ENCODE data around the gene NNAT. TPM values are rescaled to one million over a fixed set of nuclear protein-coding genes. Genes with fewer than 3 reads are reported as not detected.

NNAT gene
- total RNA-seq, 1 donor, result not detected

DNA sequence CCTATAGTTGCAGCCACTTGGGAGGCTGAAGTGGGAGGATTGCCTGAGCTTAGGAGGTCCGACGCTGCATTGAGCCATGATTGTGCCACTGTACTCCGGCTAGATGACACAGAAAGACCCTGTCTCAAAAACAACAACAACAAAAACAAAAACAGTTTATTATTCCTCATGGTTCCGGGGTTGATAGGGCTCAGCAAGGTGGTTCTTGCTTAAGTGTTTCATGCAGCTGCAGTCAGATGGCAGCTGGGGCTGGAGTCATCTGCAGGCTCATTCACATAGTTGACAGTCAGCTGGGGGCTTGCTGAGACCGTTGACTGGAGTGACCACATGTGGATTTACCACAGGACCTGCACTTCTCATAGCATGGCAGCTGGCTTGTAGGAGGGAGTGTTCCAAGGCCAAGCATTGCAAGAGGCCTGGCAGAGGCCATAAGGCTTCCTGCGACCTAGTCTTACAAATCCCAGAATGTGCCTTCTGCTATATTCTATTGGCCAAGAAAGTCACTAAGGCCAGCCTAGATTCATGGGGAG, 28.9 kb upstream of the NNAT start:
- no peaks in the 10 kb centered on the region for H3K9me3 ChIP-seq (ENCODE audit: low read depth, low read length)
- no peaks in the 10 kb centered on the region for H3K27me3 ChIP-seq (ENCODE audit: insufficient read depth, low read length)
- H3K4me3 ChIP-seq (ENCODE audit: low read length), result no peak overlapping the region
- no peaks in the 10 kb centered on the region for H3K4me1 ChIP-seq (ENCODE audit: insufficient read depth, low read length)

DNA sequence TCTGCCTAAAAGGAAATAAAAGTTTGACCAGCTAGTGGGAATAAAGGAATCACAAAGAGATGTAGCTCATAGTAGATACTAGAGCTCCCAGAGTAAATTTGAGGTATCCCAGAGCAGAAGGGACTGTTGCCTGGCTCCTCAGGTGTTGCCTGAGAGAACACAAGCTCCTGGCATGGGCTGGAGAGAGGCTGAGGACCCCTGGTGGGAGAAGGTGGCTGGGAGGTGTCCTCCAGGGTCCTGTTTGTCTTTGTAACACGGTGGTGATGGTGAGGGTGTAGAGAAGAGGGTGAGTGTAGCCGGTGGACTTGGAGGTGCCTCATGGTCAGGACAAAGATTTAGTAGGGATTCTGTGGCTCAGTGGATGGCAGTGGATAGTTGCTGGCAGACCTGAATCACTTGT, 28.1 kb upstream of the NNAT start:
- H3K9me3 ChIP-seq (ENCODE audit: low read depth, low read length), result no peaks in the 10 kb centered on the region

DNA sequence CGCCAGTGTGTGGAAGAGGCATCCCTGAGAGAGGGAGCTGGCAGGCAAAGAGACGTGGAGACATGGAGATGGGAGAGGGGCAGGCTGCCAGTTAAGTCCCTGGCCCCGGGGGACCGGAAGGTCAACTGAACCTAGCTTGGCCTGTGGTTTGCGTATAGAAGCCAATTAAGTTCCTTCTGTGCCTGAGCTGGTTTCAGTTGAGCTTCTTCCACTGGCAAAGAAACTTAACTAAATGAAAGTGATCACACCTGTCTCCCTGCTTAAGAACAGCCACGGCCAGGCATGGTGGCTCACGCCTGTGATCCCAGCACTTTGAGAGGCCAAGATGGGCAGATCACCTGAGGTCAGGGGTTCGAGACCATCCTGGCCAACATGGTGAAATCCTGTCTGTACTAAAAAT, 26.7 kb upstream of the NNAT start:
- no peaks in the 10 kb centered on the region for H3K9me3 ChIP-seq (ENCODE audit: low read depth, low read length)
- H3K4me3 ChIP-seq (ENCODE audit: low read length), result no peak overlapping the region
- no peaks in the 10 kb centered on the region for H3K4me1 ChIP-seq (ENCODE audit: insufficient read depth, low read length)
- H3K27me3 ChIP-seq (ENCODE audit: insufficient read depth, low read length), result no peaks in the 10 kb centered on the region

More for the DNA sequence above, 28.1 kb upstream of the NNAT start:
- no peaks in the 10 kb centered on the region for H3K4me1 ChIP-seq (ENCODE audit: insufficient read depth, low read length)
- H3K4me3 ChIP-seq (ENCODE audit: low read length), result no peak overlapping the region
- H3K27me3 ChIP-seq (ENCODE audit: insufficient read depth, low read length), result no peaks in the 10 kb centered on the region

DNA sequence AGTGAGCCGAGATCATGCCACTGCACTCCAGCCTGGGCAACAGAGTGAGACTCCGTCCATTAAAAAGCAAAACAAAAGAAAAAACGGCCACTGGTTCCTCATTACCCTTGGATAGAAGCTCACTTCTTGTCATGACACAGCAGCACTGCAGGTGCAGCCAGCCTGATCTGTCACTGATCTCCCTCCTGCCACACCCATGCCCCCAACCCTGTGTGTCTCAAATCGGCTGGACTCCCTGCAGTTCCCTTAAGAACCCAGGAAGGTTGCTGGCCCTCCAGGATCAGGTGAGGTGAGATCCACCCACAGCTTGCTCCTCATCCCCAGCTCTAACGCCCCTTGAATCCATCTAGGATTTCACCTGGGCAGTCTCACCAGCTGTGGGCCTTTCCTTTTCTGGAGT, 26.3 kb upstream of the NNAT start:
- Histone ChIP-seq H3K4me3 (ENCODE audit: low read length) (no peak overlapping the region), H3K9me3 (ENCODE audit: low read depth, low read length) (no peaks in the 10 kb centered on the region), H3K4me1 (ENCODE audit: insufficient read depth, low read length) (no peaks in the 10 kb centered on the region)

DNA sequence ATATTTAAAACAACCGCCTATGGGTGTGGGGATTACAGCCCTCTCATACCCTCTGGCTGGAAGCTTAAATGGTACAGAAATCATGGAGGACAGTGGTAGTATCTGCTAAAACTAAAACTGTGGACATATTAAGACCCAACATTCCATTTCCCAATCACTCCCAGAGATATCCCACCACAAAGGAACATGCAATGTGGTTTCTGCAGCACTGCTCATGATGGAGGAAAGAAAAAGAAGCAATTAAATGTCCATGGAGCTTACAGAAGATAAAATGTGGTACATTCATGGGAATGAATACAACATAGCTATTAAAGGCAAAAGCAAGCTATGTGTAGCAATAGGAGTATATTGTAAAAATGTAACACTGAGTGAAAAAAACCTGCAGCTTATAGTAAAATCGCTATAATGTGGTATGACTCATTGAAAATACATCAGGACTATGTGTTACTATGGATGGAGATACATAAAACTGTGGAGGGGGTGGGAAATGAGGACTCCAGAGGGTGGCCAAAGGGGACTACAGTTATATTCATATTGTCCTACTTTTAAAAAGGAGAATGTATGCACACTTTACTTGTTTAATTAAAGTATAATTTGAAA, 22.9 kb upstream of the NNAT start:
- Histone ChIP-seq H3K4me3 (ENCODE audit: low read length) (no peak overlapping the region), H3K9me3 (ENCODE audit: low read depth, low read length) (no peaks in the 10 kb centered on the region), H3K4me1 (ENCODE audit: insufficient read depth, low read length) (no peaks in the 10 kb centered on the region), H3K27me3 (ENCODE audit: insufficient read depth, low read length) (no peaks in the 10 kb centered on the region)

More for the DNA sequence above, 26.3 kb upstream of the NNAT start:
- H3K27me3 ChIP-seq (ENCODE audit: insufficient read depth, low read length), result no peaks in the 10 kb centered on the region

DNA sequence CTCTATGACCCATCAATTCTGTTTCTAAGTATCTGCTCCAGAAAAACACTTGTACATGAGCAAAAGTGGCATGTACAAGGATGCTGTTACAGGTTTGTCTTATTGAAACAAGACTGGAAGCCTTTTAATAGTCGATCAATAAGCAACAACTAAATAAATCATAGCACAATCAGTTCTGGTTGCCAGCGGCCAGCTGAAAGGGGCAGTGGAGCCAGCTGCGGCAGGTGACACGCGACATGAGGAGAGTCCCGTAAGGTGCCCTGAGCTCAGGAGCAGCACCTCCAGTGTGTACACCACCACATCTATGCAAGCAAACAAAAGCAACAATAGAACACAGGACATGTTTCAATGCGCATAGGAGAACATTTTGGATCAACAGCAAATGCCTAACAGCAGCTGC, 20.7 kb upstream of the NNAT start:
- Histone ChIP-seq H3K4me1 (ENCODE audit: insufficient read depth, low read length) (no peaks in the 10 kb centered on the region), H3K9me3 (ENCODE audit: low read depth, low read length) (no peaks in the 10 kb centered on the region), H3K27me3 (ENCODE audit: insufficient read depth, low read length) (no peaks in the 10 kb centered on the region), H3K4me3 (ENCODE audit: low read length) (no peak overlapping the region)

DNA sequence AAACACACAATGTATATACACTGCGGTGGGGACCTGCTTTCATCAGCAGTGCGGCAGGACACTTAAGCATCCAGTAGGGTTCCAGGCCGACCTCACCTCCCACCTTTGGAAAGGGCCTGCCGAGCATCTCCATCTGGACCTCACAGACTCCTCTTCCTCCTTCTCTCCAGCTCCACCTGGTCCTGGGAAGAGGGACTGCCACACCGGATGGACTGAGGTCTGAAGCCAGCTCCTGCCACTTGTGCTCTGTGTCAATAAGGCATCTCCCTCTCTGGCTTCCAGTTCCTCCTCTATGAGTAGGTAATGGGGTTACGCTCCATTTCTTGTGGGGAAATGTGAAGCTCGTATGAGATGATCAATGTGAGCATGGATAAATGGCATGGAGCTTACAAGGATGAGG, 19.1 kb upstream of the NNAT start:
- Histone ChIP-seq H3K4me3 (ENCODE audit: low read length) (no peak overlapping the region), H3K4me1 (ENCODE audit: insufficient read depth, low read length) (peaks cover 2% of the 10 kb centered on the region), H3K27me3 (ENCODE audit: insufficient read depth, low read length) (no peaks in the 10 kb centered on the region), H3K9me3 (ENCODE audit: low read depth, low read length) (no peaks in the 10 kb centered on the region)

DNA sequence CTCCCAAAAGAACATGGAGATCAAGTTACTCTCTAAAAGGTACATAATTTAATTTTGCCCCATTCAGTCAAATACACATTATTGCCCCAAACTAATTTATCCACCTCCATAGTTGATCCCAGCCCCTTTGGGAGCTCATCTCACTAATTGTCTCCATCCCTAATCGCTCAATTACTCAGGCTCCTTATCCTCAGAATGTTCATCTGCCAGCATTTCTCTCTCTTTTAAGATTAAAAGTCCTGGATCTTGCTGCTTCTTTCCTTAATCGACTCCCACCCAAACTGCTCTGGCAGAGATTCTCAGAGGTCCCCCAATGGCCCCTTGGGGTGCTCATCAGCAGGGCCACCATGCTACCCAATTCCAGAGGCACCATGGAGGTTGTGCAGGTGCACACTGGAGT, 18.4 kb upstream of the NNAT start:
- H3K4me3 ChIP-seq (ENCODE audit: low read length), result no peak overlapping the region
- H3K4me1 ChIP-seq (ENCODE audit: insufficient read depth, low read length), result peaks cover 8% of the 10 kb centered on the region
- no peaks in the 10 kb centered on the region for H3K27me3 ChIP-seq (ENCODE audit: insufficient read depth, low read length)
- no peaks in the 10 kb centered on the region for H3K9me3 ChIP-seq (ENCODE audit: low read depth, low read length)

DNA sequence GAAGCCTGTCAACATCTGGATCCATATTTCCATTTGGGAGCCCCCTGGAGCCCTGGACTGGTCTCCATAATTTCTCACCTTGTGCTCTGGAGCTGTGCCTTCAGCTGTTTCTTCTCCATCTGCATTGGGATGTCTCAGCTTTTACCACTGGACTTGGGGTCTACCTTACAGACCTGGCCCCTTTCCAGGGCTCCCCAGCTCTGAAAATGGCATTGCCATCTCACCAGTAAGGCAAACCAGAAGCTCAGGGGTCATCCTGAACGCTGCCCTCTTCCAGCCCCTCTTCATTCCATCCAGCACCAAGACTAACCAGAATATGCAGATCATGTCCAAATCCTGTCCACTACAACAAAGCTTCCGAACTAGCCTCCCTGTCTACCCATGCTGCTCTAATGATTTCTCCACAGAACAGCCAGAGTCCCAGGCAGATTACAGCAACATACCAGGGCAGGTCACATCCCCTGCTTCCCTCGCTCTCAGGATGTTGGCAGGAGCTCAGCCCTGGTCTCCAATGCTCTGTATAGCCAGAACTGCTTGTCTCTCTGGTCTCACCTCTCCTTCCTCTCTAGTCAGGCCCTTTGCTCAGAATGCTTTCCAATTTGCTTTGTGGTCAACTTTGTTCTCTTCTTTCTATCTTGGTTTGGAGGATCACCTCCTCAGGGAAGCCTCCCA, 17.7 kb upstream of the NNAT start:
- Histone ChIP-seq H3K4me1 (ENCODE audit: insufficient read depth, low read length) (peaks cover 8% of the 10 kb centered on the region), H3K27me3 (ENCODE audit: insufficient read depth, low read length) (no peaks in the 10 kb centered on the region), H3K4me3 (ENCODE audit: low read length) (no peak overlapping the region), H3K9me3 (ENCODE audit: low read depth, low read length) (no peaks in the 10 kb centered on the region)

DNA sequence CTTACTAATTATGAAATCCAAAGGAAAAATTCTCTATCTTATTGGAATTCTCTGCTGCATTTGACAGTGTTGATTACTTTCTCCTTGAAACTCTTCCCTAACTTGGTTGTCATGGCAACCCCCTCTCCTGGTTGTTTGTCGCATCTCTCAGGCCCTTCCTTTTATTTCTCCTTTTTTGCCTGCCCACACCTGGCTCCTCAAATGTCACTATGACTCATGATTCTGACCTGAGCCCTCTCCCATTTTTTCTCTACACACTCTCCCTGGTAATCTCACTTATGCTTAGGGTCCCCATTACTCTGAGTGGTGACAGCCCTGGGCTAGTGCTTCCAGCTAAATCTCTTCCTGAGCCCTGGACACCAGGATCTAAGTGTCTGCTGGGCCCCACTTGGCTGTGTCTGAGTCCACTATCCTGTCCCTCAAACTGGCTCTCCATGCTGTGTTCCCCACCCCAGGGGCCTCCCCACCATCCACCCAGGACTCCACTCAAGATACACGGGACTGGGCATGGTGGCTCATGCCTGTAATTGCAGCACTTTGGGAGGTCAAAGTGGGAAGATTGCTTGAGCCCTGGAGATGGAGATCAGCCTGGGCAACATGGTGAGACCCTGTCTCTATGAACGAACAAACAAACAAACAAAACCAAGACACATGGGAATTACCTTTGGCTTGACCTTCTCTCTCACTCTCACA, 16.5 kb upstream of the NNAT start:
- H3K9me3 ChIP-seq (ENCODE audit: low read depth, low read length), result no peaks in the 10 kb centered on the region
- H3K4me1 ChIP-seq (ENCODE audit: insufficient read depth, low read length), result peaks cover 8% of the 10 kb centered on the region
- H3K4me3 ChIP-seq (ENCODE audit: low read length), result no peak overlapping the region
- no peaks in the 10 kb centered on the region for H3K27me3 ChIP-seq (ENCODE audit: insufficient read depth, low read length)

DNA sequence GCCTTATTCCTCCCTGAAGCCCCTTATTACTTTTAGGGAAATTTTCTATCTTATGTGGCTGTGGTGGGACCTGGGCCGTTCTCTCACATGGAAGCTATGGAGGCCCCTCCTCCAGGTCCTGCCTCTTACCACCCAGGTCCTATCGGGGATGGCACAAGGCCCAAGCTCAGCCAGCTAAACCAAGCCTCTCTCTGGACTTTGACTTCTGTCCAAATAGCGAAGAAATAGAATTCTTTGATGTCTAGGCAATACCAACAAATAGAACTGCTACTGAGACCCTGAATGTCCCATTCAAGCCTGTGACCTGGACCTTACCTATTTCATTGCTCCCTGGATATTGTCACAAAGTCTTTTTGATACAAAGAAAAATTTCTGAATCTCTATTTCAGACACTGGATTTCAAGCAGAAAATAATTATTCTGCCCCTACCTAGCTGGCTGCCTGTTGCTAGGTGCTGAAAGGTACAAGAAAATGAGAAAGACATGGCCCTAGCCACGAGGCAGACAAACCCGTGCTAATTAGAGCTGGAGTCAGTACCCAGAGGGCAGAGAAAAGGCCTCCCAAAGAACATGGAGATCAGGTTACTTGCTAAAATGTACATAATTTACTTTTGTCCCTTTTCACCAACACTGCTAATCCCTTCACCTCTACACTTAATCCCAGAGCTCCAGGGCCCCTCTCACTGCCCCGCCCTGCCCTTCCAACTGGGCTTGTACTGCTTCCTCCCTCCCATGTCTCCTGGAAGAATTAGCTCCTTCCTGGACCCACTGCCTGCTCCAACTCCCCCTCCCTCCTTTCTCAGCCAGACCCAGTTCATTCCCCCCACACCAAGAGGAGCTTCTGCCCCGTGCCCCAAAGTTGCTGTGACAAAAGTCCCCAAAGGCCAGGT, 15.5 kb upstream of the NNAT start:
- H3K4me3 ChIP-seq (ENCODE audit: low read length), result no peak overlapping the region
- H3K4me1 ChIP-seq (ENCODE audit: insufficient read depth, low read length), result peaks cover 8% of the 10 kb centered on the region
- H3K9me3 ChIP-seq (ENCODE audit: low read depth, low read length), result no peaks in the 10 kb centered on the region
- H3K27me3 ChIP-seq (ENCODE audit: insufficient read depth, low read length), result no peaks in the 10 kb centered on the region

DNA sequence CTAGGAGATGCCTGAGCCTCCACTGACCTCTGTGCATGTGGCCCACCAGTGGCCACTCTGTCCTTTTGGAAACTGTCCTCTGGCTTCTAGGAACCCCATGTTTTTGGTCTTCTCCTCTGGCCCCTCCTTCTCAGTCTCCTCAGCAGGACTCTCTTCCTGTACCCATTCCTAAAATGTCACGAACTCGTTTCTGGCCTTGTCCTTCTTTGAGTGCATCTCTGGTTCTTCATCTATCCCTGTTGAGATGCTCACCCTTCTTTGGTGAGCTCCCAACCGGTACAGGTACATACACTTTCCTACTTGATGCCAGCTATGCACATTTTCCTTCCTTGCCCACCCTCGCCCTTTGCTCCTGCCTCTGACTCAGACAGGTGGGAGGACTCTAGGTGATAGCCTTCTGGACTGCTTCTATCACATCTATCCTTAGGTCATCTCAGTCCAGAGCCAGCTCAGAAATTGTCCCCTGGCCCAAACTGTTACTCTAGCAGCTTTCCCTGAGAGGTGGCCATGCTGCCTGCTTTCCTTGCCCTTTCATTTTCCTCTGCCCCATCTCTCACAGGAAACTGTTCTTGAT, 14.8 kb upstream of the NNAT start:
- Histone ChIP-seq H3K4me3 (ENCODE audit: low read length) (no peak overlapping the region), H3K4me1 (ENCODE audit: insufficient read depth, low read length) (peaks cover 8% of the 10 kb centered on the region), H3K27me3 (ENCODE audit: insufficient read depth, low read length) (no peaks in the 10 kb centered on the region), H3K9me3 (ENCODE audit: low read depth, low read length) (no peaks in the 10 kb centered on the region)

DNA sequence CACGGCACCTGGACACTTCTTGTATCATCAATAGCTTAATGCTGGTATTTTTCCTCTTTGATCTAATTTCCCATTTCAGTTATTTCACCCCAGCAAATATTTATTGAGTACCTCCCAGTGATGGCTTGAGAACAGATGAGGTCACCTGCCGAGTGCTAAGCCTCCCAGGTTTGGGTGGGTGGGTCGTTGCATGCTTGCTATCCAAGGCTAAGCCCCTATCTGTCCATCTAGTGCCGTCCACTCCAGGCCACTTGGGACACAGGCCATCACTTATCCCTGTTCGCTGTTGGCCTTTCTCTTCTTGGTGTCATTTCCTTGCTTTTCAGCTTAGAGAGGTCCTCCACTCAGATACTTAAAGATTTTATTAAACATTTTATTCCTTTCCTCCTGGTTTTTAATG, 10.8 kb upstream of the NNAT start:
- Histone ChIP-seq H3K4me3 (ENCODE audit: low read length) (no peak overlapping the region), H3K9me3 (ENCODE audit: low read depth, low read length) (no peaks in the 10 kb centered on the region), H3K27me3 (ENCODE audit: insufficient read depth, low read length) (no peaks in the 10 kb centered on the region), H3K4me1 (ENCODE audit: insufficient read depth, low read length) (peaks cover 8% of the 10 kb centered on the region)

DNA sequence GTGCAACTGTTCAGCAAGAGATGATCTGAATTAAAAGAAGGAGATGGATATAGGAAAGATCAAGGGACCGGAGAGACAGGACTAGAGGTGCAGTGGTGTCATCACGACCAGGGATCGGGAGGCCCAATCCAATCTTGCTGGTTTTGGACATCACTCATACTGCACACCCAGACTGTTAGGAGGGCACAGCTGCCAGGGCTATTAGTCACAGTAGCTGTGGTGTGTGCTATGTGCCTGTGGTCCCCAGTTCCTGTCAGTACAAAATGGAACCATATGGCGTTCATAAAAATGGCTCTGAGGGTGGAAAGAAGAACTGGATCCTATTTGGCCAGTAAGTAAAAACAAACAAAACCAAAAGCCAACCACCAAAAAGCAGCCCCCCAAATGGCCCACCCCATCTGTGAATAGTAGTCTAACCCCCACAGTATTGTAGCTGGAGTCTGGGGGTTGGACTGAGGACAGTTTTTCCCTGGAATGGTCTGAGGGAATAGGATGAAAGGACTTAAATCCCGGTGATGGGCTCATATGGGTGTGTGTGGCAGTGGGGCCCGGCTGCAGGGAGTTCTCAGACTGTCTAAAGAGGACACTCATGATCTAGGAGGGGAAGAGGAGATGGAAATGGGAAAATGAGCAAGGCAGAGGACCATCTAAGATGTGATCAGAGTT, 9.3 kb upstream of the NNAT start:
- no peaks in the 10 kb centered on the region for H3K27me3 ChIP-seq (ENCODE audit: insufficient read depth, low read length)
- H3K4me3 ChIP-seq (ENCODE audit: low read length), result no peak overlapping the region
- H3K9me3 ChIP-seq (ENCODE audit: low read depth, low read length), result no peaks in the 10 kb centered on the region
- peaks cover 8% of the 10 kb centered on the region for H3K4me1 ChIP-seq (ENCODE audit: insufficient read depth, low read length)
